HG02840 (cell line): ENCODE results near the gene BACE2.

Experiments used
- ATAC-seq: cut with Tn5 transposase; IDR thresholded peaks from one replicate; pipeline ENCODE4 v1.9.1; 2021; ENCODE audit warnings: mild to moderate bottlenecking, moderate library complexity, moderate number of reproducible peaks; ENCODE audit not compliant: unreplicated experiment, low FRiP score

The BACE2 gene

GRCh38 chr21:41211060-41211805 lies 43.3 kb downstream of the BACE2 start:
- no peak for ATAC-seq

- ATAC-seq = no peak
Measured at GRCh38 chr21:41213021-41213420, 45.1 kb downstream of the BACE2 start.

DNA sequence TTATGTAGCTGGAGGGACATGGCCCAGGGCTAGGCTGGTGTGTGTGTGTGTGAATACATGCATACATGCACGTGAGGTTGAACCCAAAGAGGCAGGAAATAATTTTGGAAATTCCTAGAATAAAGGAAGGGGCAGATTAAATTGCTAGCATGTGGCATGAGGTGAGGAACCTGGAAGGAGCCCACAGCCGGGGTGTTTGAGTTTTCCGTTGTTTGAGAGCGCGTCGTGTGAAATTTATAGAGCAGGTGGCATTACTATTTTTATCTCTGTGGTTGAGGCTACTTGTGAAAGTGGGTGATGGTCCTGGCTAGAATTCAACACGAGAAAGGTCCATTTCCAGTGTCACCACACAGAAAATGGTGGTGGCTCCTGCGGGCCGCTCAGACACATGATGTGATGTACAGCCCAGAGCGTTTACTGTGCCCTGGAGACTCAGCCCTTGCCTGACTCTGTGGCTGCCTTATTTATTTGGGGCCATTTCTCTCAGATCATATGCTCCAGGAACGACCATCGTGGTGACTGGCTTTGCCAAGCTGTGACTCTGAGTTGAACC lies 48.0 kb downstream of the BACE2 start:
- no peak for ATAC-seq

DNA sequence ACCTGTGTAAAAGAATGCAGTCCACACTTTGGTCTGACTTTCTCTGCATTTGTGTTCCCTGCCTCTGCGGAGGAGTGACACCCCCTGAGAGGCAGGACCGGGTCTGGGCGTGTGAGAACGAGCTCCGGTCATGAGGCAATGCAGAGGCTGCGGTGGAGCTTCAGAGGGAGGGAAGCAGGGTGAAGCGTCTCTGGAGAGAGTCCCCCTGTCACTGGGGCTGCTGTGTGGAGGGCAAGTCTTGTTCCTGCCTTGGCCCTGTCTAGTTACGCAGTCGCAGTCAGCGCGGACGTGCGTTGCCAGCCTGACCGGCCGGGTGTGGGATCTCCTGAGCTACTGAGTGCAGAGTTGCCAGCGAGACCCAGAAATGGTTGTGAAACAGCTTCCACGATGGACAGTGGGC lies 48.5 kb downstream of the BACE2 start:
- no peak for ATAC-seq

DNA sequence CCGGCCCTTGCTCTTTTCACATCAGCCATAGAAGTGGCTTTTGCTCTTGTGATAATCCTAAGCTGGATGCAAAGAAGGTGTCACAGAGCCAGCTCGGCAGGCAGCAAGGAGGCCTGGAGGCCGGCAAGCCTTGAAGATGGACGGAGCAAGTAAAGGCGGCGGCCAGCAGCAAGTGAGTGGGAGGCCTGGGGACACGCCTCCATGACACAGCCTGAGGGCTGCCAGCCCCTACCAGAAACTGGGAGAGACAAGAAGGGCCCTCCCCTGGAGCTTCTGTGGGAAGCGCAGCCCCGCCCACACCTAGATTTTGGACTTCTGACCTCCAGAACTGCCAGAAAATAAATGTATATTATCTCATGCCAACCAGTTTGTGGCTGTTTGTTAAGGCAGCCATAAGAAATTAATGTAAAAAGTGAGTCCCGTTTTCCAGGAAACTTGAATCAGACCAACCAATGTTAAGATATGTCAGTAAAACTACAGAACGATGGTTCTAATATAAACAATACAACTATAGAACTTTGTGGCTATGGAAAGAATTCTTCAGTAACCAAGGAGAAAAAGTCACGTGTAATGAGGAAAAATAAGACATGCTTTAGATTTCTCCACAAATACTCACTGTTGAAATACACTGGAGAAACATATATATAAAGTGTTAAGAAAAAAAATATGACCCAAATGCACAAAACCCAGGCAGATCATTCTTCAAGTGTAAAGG lies 49.9 kb downstream of the BACE2 start:
- no peak for ATAC-seq

GRCh38 chr21:41219498-41220207 lies 51.7 kb downstream of the BACE2 start:
- no peak for ATAC-seq

DNA sequence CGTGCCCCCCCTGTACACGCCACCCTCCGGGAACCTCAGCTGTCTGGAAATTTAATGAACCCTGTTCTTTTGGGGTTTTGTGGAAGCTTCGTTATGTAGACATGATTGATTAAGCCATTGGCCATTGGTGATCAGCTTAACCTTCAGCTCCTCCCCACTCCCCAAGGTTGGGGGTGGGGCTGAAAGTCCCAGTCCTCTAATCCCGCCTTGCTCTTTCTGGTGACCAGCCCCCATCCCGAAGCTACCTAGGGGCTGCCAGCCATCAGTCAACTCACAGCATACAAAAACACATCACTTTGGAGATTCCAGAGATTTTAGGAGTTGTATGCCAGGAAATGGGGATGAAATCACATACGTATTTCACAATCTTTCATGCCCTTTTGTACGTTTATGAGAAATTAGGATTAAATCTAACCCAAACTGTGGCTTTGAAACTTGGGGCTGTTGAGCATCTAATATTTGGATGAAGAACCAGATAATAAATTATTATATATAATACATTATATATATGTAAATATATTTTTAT lies 52.3 kb downstream of the BACE2 start:
- ATAC-seq = no peak

GRCh38 chr21:41222247-41223068 lies 54.5 kb downstream of the BACE2 start:
- no peak for ATAC-seq

GRCh38 chr21:41226853-41227252 lies 58.9 kb downstream of the BACE2 start:
- ATAC-seq = no peak

- ATAC-seq = no peak
Measured at GRCh38 chr21:41227357-41228005, 59.5 kb downstream of the BACE2 start.

DNA sequence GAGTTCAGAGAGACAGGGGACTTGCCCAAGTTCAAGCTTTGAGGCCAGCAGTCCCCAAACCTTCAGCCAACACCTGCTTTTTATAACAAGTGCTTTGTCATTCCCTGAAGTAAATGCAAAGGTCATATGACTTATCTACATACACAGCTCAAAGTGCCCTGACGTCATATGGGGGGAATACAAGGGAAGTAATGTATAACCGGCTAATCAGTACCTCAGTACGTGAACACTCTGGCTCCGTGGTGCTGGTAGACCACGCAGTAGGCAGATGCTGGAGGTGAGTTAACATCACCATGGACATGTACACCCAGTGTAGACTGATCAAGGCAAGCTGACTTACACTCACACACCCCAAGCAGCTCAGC lies 60.0 kb downstream of the BACE2 start:
- ATAC-seq = no peak

DNA sequence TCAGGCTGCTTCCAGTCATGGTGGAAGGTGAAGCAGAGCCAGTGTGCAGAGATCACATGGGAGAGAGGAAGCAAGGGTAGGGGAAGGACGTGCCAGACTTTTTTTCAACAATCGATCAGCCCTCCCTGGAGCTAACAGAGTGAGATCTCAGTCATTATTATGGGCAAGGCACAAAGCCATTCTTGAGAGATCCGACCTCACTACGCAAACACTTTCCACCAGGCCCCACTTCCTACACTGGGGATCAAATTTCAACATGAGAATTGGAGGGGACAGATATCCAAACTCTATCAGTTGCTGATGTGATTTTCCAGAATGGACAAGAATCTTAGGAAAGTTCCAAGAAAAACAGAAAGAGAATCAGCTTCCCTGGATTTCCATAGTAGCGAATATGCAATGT lies 60.5 kb downstream of the BACE2 start:
- no peak for ATAC-seq

DNA sequence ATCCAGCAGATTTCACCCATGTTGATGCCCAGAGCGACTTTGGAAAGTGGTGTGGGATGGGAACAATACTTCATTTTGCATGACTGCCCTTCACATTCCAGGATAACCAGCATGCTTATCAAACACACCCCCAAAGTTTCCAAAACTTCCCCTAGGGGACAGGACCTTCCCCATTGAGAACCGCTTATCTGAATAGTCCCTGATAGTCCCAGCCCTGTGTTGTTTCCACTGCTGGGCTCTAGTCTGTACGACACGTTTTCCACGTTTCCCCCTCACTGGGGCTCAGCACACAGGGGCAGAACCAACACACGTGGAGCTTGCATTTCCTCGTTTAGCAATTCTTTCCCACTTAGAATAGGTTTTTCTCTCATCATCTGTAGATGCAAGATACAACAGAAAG lies 61.0 kb downstream of the BACE2 start:
- no peak for ATAC-seq

- ATAC-seq = no peak
Measured at GRCh38 chr21:41229509-41230248, 61.7 kb downstream of the BACE2 start.

DNA sequence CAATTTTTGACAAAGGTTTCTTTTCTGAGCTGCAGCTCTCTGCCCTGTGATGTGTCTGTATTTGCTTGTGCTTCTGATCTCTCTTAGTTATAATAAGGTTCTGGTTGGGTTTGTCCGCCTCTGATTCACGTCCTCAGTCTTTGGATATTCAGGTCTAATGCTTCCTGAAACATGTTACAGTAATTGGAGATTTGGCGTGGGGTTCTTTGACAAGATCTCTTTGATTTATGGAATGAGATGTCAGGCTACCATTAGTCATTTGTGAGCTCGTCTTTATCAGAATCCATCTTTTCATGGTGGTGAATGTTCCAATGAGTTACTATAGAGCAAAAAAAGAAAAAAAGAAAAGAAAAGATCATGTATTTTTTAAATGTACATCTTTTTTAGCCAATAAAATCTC lies 62.5 kb downstream of the BACE2 start:
- no peak for ATAC-seq

- no peak for ATAC-seq
Measured at GRCh38 chr21:41231060-41231459, 63.1 kb downstream of the BACE2 start.

DNA sequence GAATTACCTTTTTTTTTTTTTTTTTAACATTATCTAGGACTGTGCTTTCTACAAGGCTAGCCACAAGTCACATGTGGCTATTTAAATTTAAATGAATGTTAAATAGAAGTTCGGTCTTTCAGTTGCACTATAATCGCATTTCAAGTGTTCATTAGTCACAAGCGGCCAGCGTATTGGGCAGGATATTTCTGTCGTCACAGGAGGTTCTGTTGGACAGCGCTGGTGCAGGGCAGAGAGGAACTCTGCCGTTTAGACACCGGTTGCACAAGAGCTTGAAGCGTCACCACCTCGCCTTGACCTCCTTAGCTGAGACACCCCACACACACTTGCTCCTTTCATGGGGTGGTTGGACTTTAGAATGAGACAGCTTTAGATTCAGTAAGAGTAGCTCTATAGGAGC lies 64.1 kb downstream of the BACE2 start:
- ATAC-seq = no peak

DNA sequence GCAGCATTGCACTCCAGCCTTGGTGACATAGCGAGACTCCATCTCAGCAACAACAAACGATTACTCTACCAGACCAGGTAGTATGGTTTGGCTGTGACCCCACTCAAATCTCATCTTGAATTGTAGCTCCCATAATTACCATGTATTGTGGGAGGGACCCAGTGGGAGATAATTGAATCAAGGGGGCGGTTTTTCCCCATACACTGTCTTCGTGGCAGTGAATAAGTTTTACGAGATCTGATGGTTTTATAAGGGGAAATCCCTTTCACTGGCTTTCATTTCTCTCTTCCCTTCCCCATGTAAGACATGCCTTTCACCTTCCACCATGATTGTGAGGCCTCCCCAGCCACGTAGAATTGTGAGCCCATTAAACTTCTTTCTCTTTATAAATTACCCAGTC lies 66.0 kb downstream of the BACE2 start:
- no peak for ATAC-seq

DNA sequence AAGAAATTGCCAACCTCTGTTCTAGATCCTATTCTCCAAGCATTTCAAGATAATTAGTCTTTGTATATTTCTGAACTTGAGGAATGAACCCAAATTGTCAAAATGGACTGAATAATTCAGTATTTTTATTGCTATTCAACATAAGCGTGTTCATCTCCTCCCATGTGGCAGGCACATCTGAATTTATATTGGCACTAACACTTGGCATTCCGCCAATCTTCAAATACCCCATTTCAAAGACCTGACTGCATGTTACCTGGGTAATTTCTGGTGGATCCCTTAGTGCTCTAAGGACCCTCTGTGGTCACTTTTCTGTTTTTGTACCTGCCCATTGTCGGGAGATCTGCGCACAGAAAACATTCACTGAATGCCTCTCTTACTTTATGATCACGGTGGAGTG lies 66.6 kb downstream of the BACE2 start:
- no peak for ATAC-seq
